ENCODE data around the gene NAA80.
"Not testable (repeated sequence)": the region's sequence is repeated elsewhere in the genome, so short reads cannot be mapped to it uniquely, and the experiment has no call there.

The NAA80 gene

GRCh38 chr3:50279255-50280016, 19.8 kb downstream of the NAA80 start:
- no peak for FAIRE-seq
- DNase-seq (ENCODE audit: insufficient read length, low spot score): no peak
- TF ChIP-seq POLR2A (IDR thresholded peaks at IDR 0.05; ENCODE audit: low read depth, low read length): no peak

GRCh38 chr3:50278880-50279224, 20.4 kb downstream of the NAA80 start, which contains the start of gene LSMEM2:
Gene LSMEM2, plus strand, starts transcription at chr3:50279087. Its CDS starts 27 bp downstream, at chr3:50279114.
- FAIRE-seq: no peak
- no peak for DNase-seq (ENCODE audit: insufficient read length, low spot score)
- no peak for TF ChIP-seq POLR2A (IDR thresholded peaks at IDR 0.05; ENCODE audit: low read depth, low read length)

DNA sequence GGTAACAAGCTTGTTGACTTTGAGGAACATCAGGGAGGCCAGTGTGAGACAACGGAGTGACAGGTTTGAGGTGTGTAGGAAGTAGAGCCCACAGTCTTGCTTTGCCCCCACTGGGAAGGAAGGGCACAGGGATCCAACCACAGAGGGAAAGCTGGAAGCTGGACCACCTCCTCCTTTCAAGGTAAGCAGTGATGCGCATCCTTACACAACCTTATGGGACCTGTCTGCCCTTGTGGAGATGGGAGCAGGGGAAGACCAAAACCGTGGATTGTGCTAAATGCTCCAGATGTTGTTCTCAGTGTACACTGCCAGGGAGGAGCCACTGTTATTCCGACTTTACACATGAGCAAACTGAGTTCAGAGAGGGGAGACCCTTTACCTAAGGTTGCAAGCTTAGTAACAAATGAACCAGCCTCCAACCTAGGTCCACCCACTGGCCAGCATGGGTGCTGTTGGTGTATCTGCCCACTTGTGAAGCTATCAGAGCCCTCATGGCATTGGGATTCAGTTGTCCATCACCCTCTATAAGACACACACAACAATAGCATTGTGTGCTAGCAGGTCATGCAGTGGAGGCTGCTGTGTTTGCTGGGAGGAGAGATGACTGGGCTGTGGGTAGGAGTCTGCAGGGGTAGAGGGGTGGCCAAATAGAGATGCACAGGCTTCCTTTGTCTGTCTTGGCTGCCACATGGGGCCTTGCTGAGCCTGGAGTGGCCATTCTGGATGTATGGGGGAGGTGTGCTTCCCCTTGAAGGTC, 20.9 kb downstream of the NAA80 start:
- no peak for FAIRE-seq
- TF ChIP-seq POLR2A (IDR thresholded peaks at IDR 0.05; ENCODE audit: low read depth, low read length): no peak
- no peak for DNase-seq (ENCODE audit: insufficient read length, low spot score)

- TF ChIP-seq POLR2A (IDR thresholded peaks at IDR 0.05; ENCODE audit: low read depth, low read length): no peak
- no peak for FAIRE-seq
- DNase-seq (ENCODE audit: insufficient read length, low spot score): no peak
Observed at GRCh38 chr3:50276762-50277101, 22.5 kb downstream of the NAA80 start.

GRCh38 chr3:50275996-50276761, 23.0 kb downstream of the NAA80 start:
- FAIRE-seq (no peak), DNase-seq (ENCODE audit: insufficient read length, low spot score) (no peak)
- no peak for TF ChIP-seq POLR2A (IDR thresholded peaks at IDR 0.05; ENCODE audit: low read depth, low read length)

DNA sequence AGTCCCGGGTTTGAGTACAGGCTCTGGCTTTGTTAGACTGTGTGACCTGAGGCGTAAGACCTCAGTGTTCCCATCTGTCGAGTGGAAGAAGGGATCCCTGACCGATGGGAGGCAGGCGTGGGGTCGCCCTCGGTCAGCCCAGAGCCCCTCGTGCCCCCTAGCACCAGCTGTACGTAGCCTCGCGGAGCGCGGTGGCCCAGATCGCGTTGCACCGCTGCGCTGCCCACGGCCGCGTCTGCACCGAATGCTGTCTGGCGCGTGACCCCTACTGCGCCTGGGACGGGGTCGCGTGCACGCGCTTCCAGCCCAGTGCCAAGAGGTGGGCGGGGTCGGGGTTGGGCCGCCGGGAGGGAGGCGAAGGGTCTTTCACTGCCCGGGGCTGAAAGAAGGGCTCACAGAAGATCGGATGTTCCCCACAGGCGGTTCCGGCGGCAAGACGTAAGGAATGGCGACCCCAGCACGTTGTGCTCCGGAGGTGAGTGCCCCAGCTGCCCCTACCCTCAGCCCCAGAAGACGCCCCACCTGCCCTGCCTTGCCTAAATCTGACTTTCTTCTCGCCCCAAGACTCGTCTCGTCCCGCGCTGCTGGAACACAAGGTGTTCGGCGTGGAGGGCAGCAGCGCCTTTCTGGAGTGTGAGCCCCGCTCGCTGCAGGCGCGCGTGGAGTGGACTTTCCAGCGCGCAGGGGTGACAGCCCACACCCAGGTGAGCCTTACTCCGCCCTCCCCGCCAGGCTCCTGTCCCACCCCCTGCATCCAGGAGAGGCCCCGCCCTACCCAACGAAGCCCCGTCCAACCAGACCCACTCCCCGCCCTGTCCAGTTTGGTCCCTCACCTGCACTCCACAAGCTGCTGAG, 23.8 kb downstream of the NAA80 start:
- TF ChIP-seq POLR2A (IDR thresholded peaks at IDR 0.05; ENCODE audit: low read depth, low read length): no peak
- FAIRE-seq (no peak), DNase-seq (ENCODE audit: insufficient read length, low spot score) (no peak)

GRCh38 chr3:50274371-50275104, 24.7 kb downstream of the NAA80 start:
- peak; percentile 68 for DNase-seq (ENCODE audit: insufficient read length, low spot score)
- FAIRE-seq: no peak
- no peak for TF ChIP-seq POLR2A (IDR thresholded peaks at IDR 0.05; ENCODE audit: low read depth, low read length)

GRCh38 chr3:50273689-50274065, 25.5 kb downstream of the NAA80 start:
- no peak for FAIRE-seq

DNA sequence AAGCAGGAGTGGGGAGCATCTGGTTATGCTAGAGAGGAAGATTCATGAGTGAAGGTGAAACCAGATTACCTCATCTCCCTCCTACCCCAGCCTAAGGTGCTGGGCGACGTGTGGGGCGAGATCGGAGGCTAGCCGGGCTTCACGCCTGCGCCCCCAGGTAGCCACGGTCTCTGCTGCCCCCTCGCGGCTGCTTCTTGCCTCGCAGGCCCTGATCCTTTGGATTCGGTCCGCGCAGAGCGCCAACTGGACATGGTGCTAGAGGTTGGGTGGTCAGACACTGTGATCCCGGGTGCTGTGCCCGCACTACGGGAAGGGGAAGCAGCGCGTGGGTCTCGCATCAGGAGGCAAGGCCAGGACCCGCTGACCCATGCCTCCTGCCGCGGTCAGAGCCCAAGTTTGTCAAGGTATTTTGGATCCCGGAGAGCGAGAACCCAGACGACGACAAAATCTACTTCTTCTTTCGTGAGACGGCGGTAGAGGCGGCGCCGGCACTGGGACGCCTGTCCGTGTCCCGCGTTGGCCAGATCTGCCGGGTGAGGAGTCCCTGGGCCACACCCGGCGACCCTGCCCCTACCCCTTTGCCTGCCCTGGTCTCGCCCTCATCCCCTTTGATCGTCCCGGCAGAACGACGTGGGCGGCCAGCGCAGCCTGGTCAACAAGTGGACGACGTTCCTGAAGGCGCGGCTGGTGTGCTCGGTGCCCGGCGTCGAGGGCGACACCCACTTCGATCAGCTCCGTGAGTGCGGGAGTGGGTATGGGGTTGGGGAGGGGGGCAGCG, 26.1 kb downstream of the NAA80 start:
- no peak for TF ChIP-seq POLR2A (IDR thresholded peaks at IDR 0.05; ENCODE audit: low read depth, low read length)
- FAIRE-seq (no peak), DNase-seq (ENCODE audit: insufficient read length, low spot score) (peak; percentile 94)

More at GRCh38 chr3:50273689-50274065, 25.5 kb downstream of the NAA80 start:
- no peak for TF ChIP-seq POLR2A (IDR thresholded peaks at IDR 0.05; ENCODE audit: low read depth, low read length)
- no peak for DNase-seq (ENCODE audit: insufficient read length, low spot score)

GRCh38 chr3:50272538-50272910, 26.7 kb downstream of the NAA80 start:
- FAIRE-seq; DNase-seq (ENCODE audit: insufficient read length, low spot score): not testable (repeated sequence)

DNA sequence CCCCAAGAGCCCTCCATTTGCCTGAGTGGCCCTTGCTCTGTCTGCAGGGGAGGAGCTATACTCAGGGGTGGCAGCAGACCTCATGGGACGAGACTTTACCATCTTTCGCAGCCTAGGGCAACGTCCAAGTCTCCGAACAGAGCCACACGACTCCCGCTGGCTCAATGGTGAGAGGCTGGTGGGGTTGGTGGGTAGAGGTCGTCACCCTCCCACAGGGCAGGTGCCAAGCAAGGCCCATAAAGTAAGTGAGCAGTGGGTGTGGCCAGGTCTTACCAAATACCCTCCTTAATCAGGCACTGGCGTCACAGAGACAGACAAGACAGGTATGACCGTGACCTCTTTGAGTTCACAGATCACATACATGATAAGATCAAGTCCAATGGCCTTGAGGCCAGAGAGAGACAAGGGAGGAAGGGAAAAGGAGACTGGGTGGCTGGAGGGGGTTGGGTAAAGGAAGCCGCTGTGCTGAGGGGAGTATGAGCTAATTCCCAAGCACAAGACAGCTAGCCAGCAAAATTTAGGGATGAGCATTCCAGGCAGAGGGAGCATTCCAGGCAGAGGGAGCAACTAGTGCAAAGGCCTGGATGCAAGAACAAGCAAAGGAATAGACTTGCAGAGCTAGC, 27.8 kb downstream of the NAA80 start:
- DNase-seq (ENCODE audit: insufficient read length, low spot score) (no peak), FAIRE-seq (no peak)
- no peak for TF ChIP-seq POLR2A (IDR thresholded peaks at IDR 0.05; ENCODE audit: low read depth, low read length)
